Body of pancreas (tissue), 4 donors: ENCODE data around the gene COQ10A. TPM values are rescaled to one million over a fixed set of nuclear protein-coding genes. Genes with fewer than 3 reads are reported as not detected.

Source experiments
- ATAC-seq: fragments of 150-250 bp; one replicate; pipeline ENCODE4 v1.9.1; 2016
- DNase-seq, 4 donors: peaks; one replicate each; pipeline ENCODE4 v3.0.0-alpha.2; 2019
- H3K27ac ChIP-seq, 4 donors: fragments of 200-600 bp; sonication (generic); 1 replicate in 3 of 4; 2 replicates in 1 of 4; pipeline versions ENCODE4 v1.5.1 to v1.6.1; 2016 to 2019; ENCODE audit warnings: mild to moderate bottlenecking in 1 of 4, mixed read lengths in 1 of 4, moderate library complexity in 1 of 4
- H3K27me3 ChIP-seq, 2 donors: fragments of 200-600 bp; sonication (generic); one replicate each; pipeline ENCODE4 v1.6.0; 2016; ENCODE audit warnings: mild to moderate bottlenecking in 1 of 2
- H3K36me3 ChIP-seq, 2 donors: fragments of 200-600 bp; sonication (generic); replicated peaks in 1 of 2; 2 replicates each; pipeline ENCODE4 v1.5.1; 2016; ENCODE audit warnings: low read depth in 2 of 2; ENCODE audit not compliant: insufficient read depth in 1 of 2
- H3K4me1 ChIP-seq: fragments of 200-600 bp; sonication (generic); one replicate; pipeline ENCODE4 v1.6.0; 2016
- H3K4me3 ChIP-seq, 2 donors: fragments of 200-600 bp; sonication (generic); 1 replicate in 1 of 2; 2 replicates in 1 of 2; pipeline ENCODE4 v1.5.1; 2016 to 2019
- H3K9me3 ChIP-seq, 3 donors: fragments of 200-600 bp; sonication (generic); 1 replicate in 2 of 3; 2 replicates in 1 of 3; pipeline ENCODE4 v1.5.1; 2016
- CTCF ChIP-seq, 7 experiments: fragments of 450-650 bp in 4 of 7; fragments of 200-600 bp in 3 of 7; sonication (generic) in 3 of 7; IDR thresholded peaks; one replicate each; pipeline ENCODE4 v1.5.1; 2016 to 2019; ENCODE audit warnings: antibody characterized with exemption in 7 of 7
- POLR2A ChIP-seq, 3 donors: fragments of 450-650 bp; IDR thresholded peaks; one replicate each; pipeline ENCODE4 v1.6.1; 2016; ENCODE audit warnings: antibody characterized with exemption in 3 of 3, mild to moderate bottlenecking in 2 of 3
- WGBS, 2 donors: methylation state at CpG; one replicate each; pipeline ENCODE4 v1.1.5; 2017; 5-methylcytosine and 5-hydroxymethylcytosine counted together
- intact Hi-C: fragments of 100-400 bp; cut with DNase I; formaldehyde crosslinking; loops from one replicate; pipeline ENCODE4 v1.15.1; 2023
- total RNA-seq, 2 donors: library from RNA; depleted of rRNA; stranded (reverse); fragments of >200 nt; gene quantifications; one replicate each; pipeline ENCODE4 v1.1.0, GENCODE V29; 2016

COQ10A gene
- total RNA-seq, 2 donors from 2014 or later: 28.0 to 34.9 TPM

GRCh38 chr12:56258068-56258819 lies 8.5 kb upstream of the COQ10A start, which contains the start of gene ANKRD52:
TSS of gene ANKRD52 (minus strand) at chr12:56258384. CDS start at chr12:56258269, 115 bp downstream.
- Histone ChIP-seq H3K4me3 (peak within 1 kb of the TSS; percentile 59 to 82), H3K9me3 (no peaks in the 10 kb centered on the region), H3K36me3 (peaks cover 0 to 11% of the 10 kb centered on the region in 2 donors), H3K27me3 (no peaks in the 10 kb centered on the region), H3K27ac (peak within 1 kb of the TSS; percentile 76 to 89 (median 86)), H3K4me1 (peaks cover 27% of the 10 kb centered on the region)
- 0% methylated on average over 2 to 72 of the region's 78 CpGs for WGBS, 2 donors
- peak; percentile 73 to 83 (median 75) for DNase-seq
- TF ChIP-seq CTCF (IDR thresholded peaks at IDR 0.05): peak; percentile 30 to 95 (median 86)
- peak in 2 of 3 donors; percentile 42 to 45 for TF ChIP-seq POLR2A (IDR thresholded peaks at IDR 0.05)
- ATAC-seq: peak; percentile 96
- intact Hi-C loops: no loop called here

GRCh38 chr12:56258820-56259183 lies 7.9 kb upstream of the COQ10A start:
- ATAC-seq: no peak
- no peak for DNase-seq
- intact Hi-C loops: no loop called here
- TF ChIP-seq CTCF (IDR thresholded peaks at IDR 0.05) (no peak), POLR2A (IDR thresholded peaks at IDR 0.05) (no peak)
- 10% methylated on average over 8 to 9 of the region's 9 CpGs for WGBS, 2 donors
- Histone ChIP-seq H3K4me3 (peak overlapping the region; percentile 21 to 42), H3K27ac (peak overlapping the region; percentile 76 to 89 (median 86)), H3K27me3 (no peaks in the 10 kb centered on the region), H3K36me3 (peaks cover 0 to 9% of the 10 kb centered on the region in 2 donors), H3K9me3 (no peaks in the 10 kb centered on the region), H3K4me1 (peaks cover 27% of the 10 kb centered on the region)

- Histone ChIP-seq H3K4me3 (no peak overlapping the region), H3K27me3 (no peaks in the 10 kb centered on the region), H3K27ac (no peak overlapping the region), H3K9me3 (no peaks in the 10 kb centered on the region), H3K36me3 (no peaks in the 10 kb centered on the region), H3K4me1 (peaks cover 27% of the 10 kb centered on the region)
- DNase-seq (no peak), ATAC-seq (no peak)
- intact Hi-C loops: no loop called here
- no peak for TF ChIP-seq CTCF (IDR thresholded peaks at IDR 0.05)
- TF ChIP-seq POLR2A (IDR thresholded peaks at IDR 0.05): no peak
- 91 to 93% methylated on average over 8 of the region's 8 CpGs for WGBS, 2 donors
These were observed 6.4 kb upstream of the COQ10A start for GRCh38 chr12:56260380-56260779.

- ATAC-seq (no peak), DNase-seq (no peak)
- 80 to 85% methylated on average over 3 of the region's 3 CpGs for WGBS, 2 donors
- Histone ChIP-seq H3K9me3 (no peaks in the 10 kb centered on the region), H3K4me3 (no peak overlapping the region), H3K36me3 (no peaks in the 10 kb centered on the region), H3K27ac (no peak overlapping the region), H3K27me3 (no peaks in the 10 kb centered on the region), H3K4me1 (peaks cover 22% of the 10 kb centered on the region)
- intact Hi-C loops: no loop called here
- TF ChIP-seq CTCF (IDR thresholded peaks at IDR 0.05) (no peak), POLR2A (IDR thresholded peaks at IDR 0.05) (no peak)
These were observed 5.8 kb upstream of the COQ10A start for GRCh38 chr12:56260921-56261320.
